NCI-H345 (cell line): Measurements from ENCODE around the gene TRAK1.
"Not testable (repeated sequence)": the region's sequence is repeated elsewhere in the genome, so short reads cannot be mapped to it uniquely, and the experiment has no call there.

Experiments used
- DNase-seq: peaks from one replicate; lab custom pipeline; 2025; lab: John Stamatoyannopoulos, UW

Gene TRAK1, protein sequence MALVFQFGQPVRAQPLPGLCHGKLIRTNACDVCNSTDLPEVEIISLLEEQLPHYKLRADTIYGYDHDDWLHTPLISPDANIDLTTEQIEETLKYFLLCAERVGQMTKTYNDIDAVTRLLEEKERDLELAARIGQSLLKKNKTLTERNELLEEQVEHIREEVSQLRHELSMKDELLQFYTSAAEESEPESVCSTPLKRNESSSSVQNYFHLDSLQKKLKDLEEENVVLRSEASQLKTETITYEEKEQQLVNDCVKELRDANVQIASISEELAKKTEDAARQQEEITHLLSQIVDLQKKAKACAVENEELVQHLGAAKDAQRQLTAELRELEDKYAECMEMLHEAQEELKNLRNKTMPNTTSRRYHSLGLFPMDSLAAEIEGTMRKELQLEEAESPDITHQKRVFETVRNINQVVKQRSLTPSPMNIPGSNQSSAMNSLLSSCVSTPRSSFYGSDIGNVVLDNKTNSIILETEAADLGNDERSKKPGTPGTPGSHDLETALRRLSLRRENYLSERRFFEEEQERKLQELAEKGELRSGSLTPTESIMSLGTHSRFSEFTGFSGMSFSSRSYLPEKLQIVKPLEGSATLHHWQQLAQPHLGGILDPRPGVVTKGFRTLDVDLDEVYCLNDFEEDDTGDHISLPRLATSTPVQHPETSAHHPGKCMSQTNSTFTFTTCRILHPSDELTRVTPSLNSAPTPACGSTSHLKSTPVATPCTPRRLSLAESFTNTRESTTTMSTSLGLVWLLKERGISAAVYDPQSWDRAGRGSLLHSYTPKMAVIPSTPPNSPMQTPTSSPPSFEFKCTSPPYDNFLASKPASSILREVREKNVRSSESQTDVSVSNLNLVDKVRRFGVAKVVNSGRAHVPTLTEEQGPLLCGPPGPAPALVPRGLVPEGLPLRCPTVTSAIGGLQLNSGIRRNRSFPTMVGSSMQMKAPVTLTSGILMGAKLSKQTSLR

DNA sequence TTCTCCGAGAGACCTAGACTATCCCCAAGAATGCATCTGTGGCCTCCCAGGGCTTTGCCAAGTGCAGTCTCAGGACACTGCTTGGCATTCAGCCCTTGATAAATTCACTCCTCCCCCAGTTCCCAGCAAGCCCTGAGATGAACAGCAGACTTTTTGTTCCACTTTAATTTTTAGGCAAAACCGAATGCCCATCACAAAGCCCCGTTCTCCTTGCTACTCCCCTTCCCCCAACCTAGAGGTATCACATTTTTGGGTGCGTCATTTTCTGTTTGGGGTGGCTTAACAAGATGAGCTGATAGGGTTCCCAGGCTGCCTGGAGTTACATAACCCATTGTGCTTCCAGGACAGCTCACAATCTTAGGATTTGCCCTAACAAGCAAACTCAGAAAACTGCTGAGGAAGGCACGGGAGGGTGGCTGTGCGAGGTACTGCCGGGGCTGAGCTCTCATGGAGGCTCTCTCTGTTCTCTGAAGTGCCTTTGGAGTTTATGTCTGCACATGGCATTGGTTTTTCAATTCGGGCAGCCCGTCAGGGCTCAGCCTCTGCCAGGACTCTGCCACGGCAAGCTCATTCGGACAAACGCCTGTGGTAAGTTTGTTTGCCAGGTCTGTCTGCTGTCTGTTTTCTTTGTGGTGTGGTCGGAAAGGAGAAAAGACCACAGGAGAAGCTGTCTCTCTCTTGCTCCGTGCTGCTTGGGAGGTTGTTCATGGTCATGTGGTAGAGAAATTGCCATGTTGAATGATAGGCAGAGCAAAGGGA is at the start of gene TRAK1:
TSS of gene TRAK1 (plus strand) at position 385 of the 759 bp plus-strand sequence. CDS start at position 498, 113 bp downstream.
- DNase-seq = no peak

DNA sequence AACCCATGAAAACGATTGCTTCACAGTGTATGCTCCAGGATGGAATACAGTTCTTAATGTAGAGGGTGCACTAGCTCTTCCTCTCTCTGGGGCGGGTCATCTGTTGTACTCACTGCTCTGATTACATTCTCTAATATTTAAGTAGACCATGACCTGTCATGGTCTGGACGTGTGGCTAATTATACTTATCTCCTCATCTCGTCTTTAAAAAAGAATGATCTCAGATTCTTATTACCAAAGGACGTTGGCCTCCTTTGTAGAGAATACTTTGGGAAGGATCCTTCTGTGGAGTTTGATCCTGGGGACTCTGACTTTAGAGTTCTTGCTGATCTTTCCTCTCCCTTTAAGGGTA is 48.4 kb upstream of the TRAK1 start:
- no peak for DNase-seq

DNA sequence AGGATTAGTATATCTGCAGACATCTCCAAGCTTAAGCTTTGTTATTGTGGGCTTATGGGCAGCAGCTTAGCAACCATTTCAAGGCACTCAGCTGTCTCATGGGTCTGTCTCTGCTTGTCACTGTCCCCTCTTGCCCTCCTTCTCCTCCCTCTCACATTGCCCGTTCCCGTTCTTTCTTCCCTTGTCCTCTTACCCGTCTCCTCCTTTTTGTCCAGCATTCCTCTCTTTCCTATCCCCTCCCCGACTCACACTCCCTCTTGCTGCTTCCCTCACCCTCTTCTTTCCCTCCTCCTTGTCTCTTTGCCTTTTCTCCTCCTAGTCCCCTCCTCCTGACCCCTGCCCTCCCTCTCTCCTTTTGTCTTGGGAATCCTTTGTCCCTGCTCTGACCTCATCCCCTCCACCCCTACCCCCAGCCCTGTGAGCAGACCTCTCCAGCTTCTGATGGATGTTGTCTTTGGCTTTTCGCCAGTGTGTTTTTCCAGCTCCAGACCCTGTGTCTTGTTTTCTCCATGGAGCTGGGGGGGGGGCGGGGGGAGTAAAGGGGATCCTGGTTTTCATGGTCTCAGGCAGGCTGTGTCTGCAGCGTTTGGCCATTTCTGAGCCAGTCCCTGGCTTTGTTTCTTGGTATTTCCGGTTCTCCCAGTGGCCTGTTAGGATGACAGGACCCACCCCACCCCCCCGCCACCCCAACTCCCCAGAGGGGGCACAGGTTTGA is 47.9 kb upstream of the TRAK1 start:
- peak; percentile 53 for DNase-seq

DNA sequence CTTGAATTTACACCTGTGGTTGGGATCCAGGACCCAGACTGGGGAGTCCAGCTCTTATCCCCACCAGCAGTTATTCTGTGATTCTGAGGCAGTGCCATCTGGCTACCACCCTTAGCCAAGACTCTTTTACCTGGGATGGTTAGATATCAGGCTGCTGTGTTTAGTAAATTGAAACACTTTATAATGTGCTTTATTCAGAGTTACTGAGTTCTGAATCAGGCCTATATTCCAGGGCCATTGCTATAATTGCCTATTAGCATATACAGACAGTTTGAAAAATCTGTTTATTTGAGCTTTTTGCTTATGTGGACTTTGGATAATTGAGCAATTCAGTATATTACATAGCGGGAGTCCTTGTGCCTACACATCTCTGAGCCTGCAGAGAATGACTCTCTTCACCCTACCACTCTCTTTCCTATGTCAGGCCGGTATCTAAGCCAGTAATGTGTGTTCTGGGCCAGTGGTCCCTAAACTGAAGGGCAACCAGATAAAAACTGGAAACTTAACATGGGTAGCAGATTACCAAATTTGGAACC is 45.4 kb upstream of the TRAK1 start:
- no peak for DNase-seq

DNA sequence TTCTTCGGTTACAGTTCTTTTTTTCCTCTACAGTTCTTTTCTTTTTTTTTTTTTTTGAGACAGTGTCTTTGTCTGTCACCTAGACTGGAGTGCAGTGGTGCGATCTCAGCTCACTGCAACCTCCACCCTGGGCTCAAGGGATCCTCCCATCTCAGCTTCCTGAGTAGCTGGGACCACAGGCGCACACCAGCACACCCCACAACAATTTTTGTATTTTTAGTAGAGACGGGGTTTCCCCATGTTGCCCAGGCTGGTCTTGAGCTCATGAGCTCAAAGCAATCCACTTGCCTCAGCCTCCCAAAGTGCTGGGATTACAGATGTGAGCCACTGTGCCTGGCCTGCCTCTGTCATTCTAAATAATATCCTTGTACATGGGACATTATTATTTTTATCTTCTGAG is 42.6 kb upstream of the TRAK1 start:
- not testable (repeated sequence) for DNase-seq

DNA sequence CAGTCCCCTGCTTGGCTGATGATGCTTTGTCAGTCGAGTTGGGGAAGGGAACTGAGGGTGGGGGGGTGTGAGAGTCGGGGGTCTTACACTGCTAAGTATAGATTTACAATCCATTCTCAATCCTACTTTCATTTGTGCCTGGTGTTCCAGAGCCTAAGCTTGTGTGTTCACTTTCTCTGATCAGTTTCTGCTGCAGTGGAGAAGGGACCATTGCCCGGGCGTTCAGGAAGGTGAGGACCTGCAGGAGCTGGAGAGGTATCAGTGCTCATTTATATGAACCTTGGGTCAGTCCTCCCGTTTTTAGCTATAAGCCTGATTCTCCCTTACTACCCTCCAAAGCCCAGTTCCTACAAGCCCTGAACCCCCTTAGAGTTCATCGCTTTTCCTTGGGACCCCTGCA is 41.0 kb upstream of the TRAK1 start:
- DNase-seq = no peak

DNA sequence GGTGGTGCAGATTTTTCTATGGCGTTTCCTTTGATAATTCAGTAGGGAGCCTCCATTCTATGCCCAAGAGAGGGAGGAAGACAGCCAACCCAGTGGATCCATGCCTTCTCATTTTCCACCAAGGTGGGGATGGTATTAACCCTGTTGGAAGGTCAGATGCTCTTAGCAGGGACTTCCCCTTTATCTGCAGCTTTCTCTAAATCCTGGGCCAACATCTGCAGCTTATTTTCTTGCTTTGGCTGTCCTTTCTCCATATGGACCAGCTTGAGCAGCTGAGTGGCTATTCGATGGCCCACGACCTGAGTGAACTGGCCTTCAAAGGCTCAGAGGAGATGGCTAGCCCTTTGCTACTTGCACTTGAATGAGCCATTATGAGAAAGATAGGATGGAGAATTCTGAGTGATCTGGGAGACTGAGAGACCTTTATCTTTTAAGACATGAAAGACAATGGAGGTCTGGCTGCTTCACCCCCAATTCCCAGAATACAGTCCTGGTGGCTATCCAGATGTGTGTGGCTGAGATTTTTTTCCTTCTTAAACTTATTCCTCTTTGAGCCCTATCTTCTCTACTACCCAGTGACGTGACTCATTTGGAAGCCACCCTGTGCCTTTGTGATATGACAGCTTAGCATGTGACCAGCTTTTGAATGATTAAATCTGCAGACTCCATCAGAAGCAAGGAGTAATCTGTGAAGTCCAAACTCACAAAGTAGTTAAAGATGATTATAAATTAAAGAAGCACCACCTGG is 39.6 kb upstream of the TRAK1 start:
- DNase-seq = no peak

DNA sequence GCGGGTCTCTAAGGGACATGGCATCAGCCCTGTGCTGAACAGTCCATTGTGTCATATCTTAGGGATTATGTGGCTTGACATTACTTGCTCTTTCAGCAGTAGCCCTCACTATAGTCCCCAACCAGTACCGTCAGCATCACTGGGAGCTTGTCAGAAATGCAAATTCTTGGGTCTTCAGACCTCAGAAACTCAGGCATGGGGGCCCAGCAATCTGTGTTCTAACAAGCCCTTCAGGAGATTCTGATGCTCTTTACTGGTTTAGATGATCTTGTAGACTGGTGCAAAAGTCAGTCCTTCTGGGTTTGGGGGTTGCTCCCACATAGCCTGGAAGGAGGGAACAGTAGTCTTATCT is 39.0 kb upstream of the TRAK1 start:
- no peak for DNase-seq

DNA sequence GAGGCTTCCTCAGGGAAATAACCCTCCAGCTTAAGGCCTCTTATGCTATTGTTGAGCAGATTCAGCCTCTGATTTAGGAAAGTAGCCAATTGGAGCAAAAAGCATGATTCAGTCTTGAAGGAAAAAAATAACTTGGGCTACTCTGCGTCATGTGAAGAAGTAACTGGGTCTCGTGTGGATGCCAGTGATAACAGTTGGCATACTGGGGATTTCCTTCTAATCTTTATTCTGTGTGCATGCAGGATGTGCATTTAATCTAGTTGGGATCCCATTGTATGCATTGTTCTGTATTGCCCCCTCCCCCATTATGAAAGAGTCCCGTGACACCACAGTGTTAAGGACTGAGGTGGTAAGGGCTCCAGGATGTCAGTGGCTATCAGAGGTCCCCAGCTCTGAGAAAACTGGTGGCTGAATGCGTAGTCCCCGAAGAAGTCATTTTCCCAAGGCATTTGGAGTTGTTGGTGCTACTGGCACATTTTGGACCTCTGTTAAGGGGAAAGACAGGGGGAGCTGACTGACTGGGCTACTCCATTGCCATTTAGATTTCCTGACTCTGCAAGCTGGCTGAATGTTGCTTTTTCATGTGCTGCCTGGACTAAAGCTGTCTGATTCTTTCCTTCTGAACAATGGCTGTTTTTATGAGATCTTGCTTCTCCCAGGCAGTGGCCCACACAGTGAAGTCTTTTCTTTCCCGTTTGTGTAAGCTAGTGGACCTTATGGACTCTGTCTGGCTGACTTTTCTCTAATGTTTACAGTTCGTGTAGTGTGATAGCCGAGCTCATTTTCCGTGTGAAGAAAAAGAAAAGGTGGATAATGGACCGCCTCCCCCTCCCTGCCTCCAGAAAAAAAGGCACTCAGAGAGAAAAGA is 38.4 kb upstream of the TRAK1 start:
- no peak for DNase-seq

DNA sequence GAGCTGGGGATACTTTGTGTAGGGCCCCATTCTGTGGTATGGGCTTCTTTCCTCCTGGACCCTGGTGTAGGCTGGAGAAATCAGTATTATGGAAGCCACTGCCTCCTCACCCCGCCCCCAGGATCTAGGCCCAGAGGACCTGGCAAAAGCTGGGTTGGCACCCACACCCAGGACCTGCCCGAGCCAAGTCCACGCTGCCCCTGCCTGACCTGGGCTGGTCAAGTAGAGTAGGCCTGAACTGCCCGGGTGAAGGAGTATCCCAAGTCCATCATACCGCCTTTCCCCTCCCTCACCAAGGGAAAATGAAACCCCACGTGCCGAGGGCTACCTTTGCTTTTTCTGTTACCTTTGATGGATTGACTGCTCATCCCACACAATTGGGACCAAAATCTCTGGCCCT is 37.7 kb upstream of the TRAK1 start:
- DNase-seq = no peak

DNA sequence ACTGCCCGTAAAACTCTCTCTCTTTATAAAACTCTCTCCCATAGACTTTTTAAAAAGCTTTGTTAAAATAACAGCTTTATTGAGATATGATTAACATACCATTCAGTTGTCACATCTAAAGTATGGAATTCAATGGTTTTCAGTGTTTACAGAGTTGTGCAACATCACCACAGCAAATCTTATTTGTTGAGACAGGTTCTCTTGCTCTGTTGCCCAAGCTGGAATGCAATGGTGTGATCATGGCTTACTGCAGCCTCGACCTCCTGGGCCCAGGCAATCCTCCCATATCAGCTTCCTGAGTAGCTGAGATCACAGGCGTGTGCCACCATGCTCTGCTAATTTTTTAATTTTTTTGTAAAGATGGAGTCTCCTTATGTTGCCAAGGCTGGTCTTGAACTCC is 35.9 kb upstream of the TRAK1 start:
- DNase-seq = no peak

DNA sequence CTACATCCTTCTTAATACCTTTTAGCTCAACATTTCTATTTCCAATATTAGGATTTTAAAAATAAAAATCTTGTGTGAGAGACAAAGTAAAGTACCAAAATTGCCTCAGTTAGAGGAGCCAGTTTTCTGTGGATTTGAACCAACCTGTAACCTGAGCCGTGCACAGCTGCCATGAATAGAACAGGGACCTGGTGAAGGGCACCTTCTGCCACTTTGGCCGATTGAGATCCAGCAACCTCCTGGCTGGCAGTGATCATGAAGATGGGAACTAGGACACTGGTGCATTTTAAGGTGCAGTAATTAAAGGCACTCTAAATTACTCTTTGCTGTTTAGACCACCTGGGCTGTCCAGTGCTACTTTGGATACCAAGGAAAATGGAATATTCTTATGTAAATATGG is 34.3 kb upstream of the TRAK1 start:
- no peak for DNase-seq

DNA sequence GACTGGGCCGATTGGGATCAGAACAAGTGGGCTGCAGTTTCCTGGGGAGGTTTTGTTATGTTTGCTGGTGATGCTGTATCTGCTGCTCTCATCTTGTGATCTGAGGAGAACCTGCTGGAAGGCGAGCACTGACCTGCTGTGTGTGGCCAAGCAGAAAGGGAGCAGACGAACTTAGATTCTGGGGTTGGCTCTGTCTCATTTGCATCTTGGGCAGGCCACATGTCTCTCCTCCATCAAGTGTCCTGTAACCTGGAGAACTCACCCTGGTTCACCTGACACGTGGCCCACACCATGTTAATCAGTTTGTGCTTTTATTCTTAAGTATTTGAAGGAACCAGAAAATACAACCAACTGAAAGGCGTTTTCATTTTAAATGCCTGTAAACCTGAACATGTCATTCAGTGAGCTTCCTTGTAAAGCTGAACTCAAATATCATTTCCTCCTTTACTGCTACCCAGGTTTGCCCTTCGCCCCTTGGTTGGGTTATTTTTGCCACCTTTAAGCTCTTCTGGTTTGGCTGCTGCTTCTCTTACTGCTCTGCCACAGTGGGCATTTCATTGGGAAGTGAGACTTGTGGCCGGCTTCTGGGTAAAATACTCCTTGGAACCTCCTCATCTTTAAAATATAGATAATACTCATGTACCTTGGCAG is 33.5 kb upstream of the TRAK1 start:
- DNase-seq = no peak

DNA sequence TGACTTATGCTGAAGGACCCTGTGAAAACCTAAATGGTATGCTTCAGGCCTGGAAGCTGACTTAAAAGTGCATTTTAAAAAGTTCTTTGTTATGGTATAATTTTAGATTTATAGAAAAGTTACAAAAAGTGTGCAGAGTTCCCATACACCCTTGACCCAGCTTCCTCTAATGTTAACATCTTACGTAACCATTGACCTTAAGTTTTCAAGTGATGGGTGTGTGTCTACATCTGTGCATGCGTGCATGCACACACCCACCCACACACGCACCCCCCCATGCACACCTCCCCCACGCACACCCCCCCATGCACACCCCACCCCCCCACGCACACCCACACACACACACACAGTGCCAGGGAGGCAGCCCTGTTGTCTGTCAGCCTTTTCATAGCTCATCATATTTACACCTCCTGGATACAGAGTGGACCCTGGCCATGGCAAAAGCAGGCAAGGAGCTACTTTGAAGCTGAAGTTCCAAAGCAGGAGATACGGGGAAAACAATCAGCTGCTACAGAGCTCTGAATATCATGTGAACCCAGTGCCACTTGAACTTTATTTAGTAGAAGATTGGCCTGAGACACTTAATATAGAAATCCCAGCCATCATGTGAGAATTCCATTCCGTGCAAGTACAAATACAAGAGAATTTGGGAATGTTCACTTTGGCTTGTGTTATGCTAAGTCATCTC is 30.0 kb upstream of the TRAK1 start:
- DNase-seq = no peak

DNA sequence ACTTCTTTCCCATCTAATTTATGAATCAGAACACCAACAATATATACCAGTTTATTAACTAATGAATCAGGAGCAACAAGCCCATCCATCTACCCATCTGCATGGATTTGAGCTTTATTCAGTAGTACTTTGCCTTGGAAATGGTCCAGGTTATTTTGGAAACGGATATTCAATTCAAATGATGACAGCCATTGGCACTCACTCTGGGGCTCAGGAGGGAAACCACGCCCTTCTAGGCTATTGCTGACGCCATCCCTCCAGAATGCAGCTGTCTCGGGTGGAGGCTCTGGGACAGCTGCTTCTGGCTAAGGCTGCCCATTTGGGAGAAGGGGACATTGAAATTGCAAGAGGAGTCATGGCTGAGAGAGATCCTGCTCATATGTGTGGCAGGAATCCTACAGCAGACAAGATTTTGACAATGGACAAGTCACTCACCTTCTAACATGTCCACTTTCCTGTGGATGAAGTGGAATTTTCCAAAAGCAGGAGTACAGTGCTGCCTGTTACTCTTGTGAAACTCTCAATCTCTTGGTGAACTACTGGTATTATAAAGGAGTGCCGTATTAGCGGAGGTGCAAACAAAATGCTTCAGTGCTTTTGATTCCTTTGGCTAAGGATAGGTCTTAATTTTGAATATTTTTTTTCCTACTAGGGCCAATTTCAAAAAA is 29.3 kb upstream of the TRAK1 start:
- DNase-seq = no peak

DNA sequence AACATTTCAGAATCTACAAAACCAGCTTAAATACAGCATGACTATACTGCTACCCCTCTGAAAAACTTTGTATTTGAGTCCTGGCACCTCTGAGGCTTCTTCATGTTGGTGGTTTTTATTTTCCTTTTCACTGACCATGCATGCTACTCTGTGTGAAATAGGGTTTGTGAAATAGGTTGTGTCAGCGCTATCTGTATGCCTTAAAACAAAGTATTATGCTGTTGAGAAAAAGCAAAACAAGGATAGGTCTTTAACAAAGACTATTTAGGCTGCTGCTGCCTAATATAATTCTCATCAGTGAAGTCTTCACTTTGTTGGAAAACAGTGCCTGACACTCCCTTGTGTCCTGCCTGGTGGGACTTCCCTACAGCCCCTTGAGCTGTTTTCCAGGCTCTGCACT is 28.7 kb upstream of the TRAK1 start:
- no peak for DNase-seq

DNA sequence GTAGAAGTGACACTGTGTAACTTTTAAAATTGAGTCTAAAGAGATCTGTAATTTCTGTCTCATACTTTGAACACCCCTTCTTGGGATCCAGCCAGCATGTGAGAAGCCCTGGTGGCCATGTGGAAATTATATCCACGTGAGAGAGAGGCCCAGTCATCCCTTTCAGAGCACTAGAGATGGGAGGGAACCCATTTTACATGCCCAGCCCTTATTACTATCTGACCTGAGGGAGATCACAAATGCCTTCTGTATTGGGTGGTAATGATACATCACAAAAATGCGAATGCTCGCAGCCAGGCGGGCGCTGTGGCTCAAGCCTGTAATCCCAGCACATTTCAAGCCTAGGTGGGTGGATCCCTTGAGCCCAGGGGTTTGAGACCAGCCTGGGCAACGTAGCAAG is 27.3 kb upstream of the TRAK1 start:
- no peak for DNase-seq

DNA sequence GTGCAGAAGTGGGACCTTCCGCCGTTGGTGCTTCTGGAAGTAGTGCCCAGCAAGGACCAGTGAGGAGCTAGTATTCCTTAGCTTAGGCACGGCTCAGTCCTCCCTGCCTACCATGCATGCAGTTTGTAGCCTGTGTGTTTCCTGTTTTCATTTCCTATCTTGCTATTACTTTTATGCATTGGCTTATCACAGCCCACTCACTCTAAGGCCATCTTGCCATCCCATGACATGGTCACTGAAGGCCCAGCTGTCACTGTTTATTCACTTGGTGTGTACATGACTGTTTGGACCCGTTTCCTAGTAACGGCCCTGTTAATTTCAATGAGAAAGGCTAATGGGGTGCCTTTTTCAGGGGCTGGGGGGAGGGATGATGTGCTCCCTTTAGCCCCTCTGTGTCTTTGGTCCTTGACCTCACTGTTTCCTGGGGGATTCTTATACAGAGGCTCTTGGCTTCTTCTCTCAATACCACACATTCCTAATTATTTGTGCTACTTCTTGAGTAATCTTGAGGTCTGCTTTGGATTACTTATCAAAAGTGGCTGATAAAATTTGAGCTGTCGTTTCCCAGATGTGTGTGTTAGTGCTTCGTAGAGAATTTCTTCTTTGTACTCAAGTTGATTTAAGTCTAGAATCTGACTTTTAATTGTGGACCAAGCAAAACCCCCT is 24.5 kb upstream of the TRAK1 start:
- DNase-seq = no peak
